VCaP (cell line): ENCODE results near the gene PQBP1.
"Not testable (repeated sequence)": the region's sequence is repeated elsewhere in the genome, so short reads cannot be mapped to it uniquely, and the experiment has no call there.

Experiments used
- H3K27ac ChIP-seq: fragments of 450-650 bp; 2 replicates; pipeline ENCODE4 v1.5.1; 2017
- CTCF ChIP-seq: fragments of 450-650 bp; conservative IDR thresholded peaks from 2 replicates; pipeline ENCODE4 v1.5.1; 2017; ENCODE audit warnings: mild to moderate bottlenecking, moderate library complexity

PQBP1 gene

GRCh38 chrX:48897625-48898306 is at the start of gene PQBP1, which contains the start of gene TIMM17B:
Gene PQBP1 (plus strand): TSS chrX:48897930. CDS start chrX:48898510, 580 bp downstream.
Gene TIMM17B (minus strand): TSS chrX:48897768. CDS start chrX:48897749, 19 bp downstream.
- H3K27ac ChIP-seq, result peak within 1 kb of the TSS; percentile 74
- TF ChIP-seq CTCF, result no peak

GRCh38 chrX:48848847-48849246 is 48.9 kb upstream of the PQBP1 start:
- no peak for TF ChIP-seq CTCF
- H3K27ac ChIP-seq, result no peak overlapping the region

GRCh38 chrX:48852857-48853256 is 44.9 kb upstream of the PQBP1 start:
- no peak overlapping the region for H3K27ac ChIP-seq
- no peak for TF ChIP-seq CTCF

- not testable (repeated sequence) for H3K27ac ChIP-seq
Observed at GRCh38 chrX:48853494-48853893, 44.2 kb upstream of the PQBP1 start.

GRCh38 chrX:48854121-48854804 is 43.5 kb upstream of the PQBP1 start:
- H3K27ac ChIP-seq, result not testable (repeated sequence)

- TF ChIP-seq CTCF, result peak; percentile 23
- no peak overlapping the region for H3K27ac ChIP-seq
Observed at GRCh38 chrX:48854898-48855297, 42.8 kb upstream of the PQBP1 start.

- no peak for TF ChIP-seq CTCF
- no peak overlapping the region for H3K27ac ChIP-seq
Observed at GRCh38 chrX:48864210-48864609, 33.5 kb upstream of the PQBP1 start.

- H3K27ac ChIP-seq, result not testable (repeated sequence)
Observed at GRCh38 chrX:48872017-48872416, 25.7 kb upstream of the PQBP1 start.

GRCh38 chrX:48876944-48877343 is 20.8 kb upstream of the PQBP1 start:
- H3K27ac ChIP-seq, result not testable (repeated sequence)

GRCh38 chrX:48883729-48884128 is 14.0 kb upstream of the PQBP1 start:
- no peak for TF ChIP-seq CTCF
- no peak overlapping the region for H3K27ac ChIP-seq

- not testable (repeated sequence) for H3K27ac ChIP-seq
Observed at GRCh38 chrX:48886586-48886985, 11.1 kb upstream of the PQBP1 start.
